Stimulated activated CD4-positive, alpha-beta T cell treated with anti-CD3 and anti-CD28 coated beads, Interleukin-4, amount 100 ng/mL, for 4 hours (primary cell): ENCODE measurements around the gene PCOLCE2.
"Not testable (repeated sequence)": the region's sequence is repeated elsewhere in the genome, so short reads cannot be mapped to it uniquely, and the experiment has no call there.

Experiments
- DNase-seq, 2 experiments: peaks; one replicate each; pipeline ENCODE4 v3.0.0-alpha.2; 2020

Gene PCOLCE2

GRCh38 chr3:142898346-142899213 lies 9.7 kb upstream of the PCOLCE2 start:
- DNase-seq = no peak

GRCh38 chr3:142897807-142898206 lies 8.9 kb upstream of the PCOLCE2 start:
- no peak for DNase-seq

DNA sequence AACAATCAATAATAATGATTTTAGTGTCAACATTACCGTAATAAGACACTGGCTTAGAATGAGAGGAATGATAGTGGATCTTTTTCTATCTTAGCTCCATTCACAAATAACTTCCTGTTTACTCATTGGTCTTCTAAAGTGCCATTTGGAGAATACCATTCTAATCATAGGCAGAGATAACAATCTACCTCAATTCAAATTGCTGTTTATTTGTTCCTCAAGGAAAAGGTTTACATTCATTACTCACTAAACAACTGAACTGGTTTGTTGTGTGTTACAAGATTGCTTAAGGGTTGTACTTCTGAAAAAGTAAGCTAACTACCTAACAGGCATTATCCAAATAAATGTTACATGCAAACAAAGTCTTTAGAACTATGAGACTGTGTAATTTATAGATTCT lies 8.1 kb upstream of the PCOLCE2 start:
- DNase-seq = no peak

- no peak for DNase-seq
Observed at GRCh38 chr3:142896201-142896755, 7.4 kb upstream of the PCOLCE2 start.

DNA sequence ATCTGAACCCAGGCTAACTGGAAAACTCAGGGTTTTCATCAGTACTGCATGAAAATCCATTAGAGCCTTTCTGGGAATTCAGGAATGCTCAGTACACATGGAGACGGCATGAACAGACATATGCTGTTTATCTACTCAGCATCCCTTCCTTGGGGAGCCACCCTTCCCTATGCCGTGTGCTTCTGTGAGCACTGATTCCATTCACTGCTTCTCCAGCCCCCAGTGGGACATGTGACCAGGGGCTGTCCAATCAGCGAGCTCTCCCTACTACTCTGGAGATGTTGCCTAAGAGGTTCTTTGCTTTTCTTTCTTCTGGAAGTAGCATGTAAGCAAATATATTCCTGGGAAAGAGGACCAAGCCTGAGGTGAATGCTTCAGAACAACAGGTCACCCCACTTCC lies 5.6 kb upstream of the PCOLCE2 start:
- DNase-seq = no peak

DNA sequence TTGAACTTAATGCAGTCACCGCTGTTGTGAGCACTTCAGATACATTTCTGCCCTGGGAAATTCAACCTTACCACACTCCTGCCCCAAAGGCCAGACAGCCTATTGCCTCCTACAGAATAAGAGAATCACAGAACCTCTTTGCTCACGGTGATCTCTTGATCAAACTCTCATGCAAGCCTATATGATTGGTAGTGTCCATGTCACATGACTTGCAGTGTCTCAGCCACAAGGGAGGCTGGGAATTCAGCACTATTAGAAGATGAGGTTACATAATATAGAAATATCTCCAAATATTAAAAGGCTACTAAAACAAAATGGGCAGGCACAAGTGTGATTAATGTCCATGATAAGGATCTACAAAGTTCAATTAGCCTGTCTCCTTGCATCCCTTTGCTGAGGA lies 3.8 kb upstream of the PCOLCE2 start:
- no peak for DNase-seq

DNA sequence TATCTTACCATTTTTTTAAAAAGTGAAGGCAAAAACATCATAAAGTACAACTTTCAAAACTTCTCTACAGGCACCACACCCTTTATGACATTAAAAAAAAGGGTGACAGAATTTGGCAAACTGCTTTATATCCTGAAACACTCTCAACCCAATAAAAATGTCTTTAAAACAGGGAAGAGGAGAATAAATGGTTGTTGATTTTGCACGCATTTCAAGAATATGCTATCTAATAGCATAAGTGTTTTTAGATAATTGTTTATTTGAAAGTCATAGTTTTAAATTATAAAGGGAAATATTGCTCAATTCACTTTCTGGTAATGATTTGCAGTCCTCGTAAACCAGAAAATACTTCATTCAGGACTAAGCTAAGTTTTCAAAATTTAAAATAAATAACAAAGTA lies 1.7 kb upstream of the PCOLCE2 start:
- no peak for DNase-seq

- DNase-seq = no peak
Observed at GRCh38 chr3:142889212-142890014, 530 bp upstream of the PCOLCE2 start.

- DNase-seq = no peak
Observed at GRCh38 chr3:142888099-142888480, 793 bp downstream of the PCOLCE2 start.

DNA sequence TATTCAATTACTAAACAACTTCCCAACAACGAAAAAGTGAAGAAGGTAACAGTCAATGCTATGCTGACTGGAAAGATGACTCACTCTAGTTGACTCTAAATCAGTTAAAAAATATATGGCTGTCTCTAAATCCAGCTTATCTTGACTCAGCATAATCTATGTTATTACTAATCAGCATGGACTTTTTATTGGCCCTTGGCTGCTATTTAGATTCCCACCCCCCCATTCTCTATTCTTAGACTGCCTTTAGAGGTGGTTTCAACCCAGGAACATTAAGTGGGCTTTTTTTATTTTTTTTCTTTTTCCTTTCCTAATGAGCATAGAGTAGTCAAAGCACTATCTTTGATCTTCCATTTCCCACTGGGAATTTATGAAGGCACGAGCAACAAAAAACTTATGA lies 1.9 kb downstream of the PCOLCE2 start:
- no peak for DNase-seq

GRCh38 chr3:142886021-142886420 lies 2.9 kb downstream of the PCOLCE2 start:
- DNase-seq = no peak

DNA sequence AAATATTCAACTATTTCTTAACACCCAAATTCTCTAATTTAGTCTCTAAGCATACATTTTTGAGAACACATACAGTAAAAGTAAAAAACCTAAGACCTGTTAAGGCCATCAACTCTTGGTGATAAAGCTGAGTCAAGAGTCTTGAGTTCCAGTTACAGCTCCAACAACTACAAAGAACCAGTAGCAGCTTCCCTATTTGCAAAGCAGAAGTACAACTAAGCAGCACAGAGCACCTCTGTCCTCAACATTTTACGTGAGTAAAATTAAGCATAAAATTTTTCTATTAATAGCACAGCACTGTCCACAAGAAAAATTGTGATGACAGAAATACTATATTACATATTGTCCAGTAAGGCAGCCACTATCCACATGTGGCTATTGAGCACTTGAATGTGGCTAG lies 4.4 kb downstream of the PCOLCE2 start:
- DNase-seq = no peak

DNA sequence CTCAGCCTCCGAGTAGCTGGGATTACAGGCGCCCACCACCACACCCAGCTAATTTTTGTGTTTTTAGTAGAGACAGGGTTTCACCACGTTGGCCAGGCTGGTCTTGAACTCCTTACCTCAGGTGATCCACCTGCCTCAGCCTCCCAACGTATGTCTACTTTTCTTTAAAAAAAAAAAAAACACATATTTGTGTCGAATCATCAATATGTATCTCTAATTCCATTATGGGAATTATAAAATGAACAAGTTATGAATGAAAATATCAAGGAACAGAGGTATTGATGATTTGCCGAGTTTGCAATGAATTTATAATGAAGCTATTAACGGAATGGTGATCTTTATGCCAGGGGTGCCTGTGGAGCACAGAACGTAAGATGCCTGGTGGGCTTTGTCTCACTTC lies 5.3 kb downstream of the PCOLCE2 start:
- not testable (repeated sequence) for DNase-seq

DNA sequence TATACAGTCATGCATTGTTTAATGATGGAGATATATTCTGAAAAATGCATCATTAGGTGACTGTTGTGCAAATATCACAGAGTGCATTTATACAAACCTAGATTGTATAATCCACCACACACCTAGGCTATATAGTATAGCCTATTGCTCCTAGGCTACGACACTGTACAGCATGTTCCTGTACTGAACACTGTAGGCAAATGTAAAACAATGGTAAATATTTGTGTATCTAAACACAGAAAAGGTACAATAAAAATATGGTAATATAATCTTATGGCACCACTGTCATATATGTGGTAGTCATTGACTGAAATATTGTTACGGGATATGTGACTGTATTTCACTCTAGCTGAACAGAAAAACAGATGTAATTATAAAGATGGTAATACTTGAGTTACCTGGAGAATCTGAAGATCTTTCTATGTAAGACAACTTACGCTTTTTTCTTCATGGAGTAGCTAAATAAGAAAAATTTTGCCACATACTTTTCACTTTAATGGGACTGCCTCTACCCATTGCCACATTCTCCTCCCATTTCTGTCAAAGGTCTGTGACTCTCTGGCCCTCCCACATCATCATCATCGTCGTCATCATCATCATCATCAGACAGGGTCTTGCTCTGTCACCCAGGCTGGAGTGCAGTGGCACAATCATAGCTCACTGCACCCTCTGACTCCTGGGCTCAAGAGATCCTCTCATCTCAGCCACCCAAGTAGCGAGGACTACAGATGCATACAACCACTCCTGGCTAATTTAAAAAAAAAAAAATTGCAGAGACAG lies 7.2 kb downstream of the PCOLCE2 start:
- no peak for DNase-seq

- no peak for DNase-seq
Observed at GRCh38 chr3:142878649-142879300, 10.1 kb downstream of the PCOLCE2 start.

- DNase-seq = no peak
Observed at GRCh38 chr3:142876417-142876816, 12.5 kb downstream of the PCOLCE2 start.

DNA sequence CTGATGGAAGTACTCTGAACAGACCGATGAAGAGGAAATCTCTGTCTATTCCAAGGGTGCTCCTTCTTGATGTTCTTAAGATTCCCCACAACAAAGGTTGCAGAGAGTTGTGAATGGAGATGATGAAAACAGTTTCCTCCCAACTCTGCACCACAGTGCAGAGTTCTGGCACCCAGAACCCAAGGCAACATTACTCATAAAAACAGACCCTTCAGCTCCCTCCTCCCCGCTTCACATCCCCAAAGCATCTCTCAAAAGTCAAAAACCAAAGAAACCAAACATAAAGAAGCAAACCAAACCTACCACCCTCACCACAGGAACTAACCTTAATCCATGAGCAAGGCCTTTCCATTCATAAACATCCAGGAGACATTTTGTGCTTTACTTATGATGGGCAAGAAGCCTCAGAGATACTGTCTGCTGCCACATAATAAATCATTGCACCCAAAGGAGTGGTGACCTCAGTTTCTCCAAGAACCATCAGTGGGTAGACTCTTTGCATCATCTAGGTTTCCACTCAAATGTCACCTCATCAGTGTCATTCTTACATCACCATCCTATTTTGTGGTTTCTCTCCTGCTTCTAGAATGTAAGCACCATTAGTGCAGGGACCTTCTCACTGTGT lies 13.2 kb downstream of the PCOLCE2 start:
- DNase-seq = no peak

- DNase-seq = no peak
Observed at GRCh38 chr3:142875099-142875498, 13.8 kb downstream of the PCOLCE2 start.

DNA sequence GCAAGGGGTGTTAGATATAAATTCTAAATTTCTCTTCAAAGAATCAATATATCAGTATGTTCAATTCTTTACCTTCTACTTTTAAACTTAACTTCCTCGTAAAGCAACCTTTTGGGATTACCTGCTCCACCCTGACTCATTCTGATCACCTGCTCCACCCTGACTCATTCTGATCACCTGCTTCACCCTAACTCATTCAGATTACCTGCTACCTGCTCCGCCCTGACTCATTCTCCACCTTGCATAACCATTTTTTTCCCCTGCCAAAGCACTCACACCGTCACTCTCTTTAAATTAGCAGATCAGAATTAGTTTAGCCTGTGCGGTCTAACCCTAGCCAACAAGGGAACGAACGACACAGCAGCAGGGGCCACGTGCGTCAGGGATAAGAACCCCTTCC lies 20.5 kb downstream of the PCOLCE2 start:
- not testable (repeated sequence) for DNase-seq

- no peak for DNase-seq
Observed at GRCh38 chr3:142866841-142867631, 21.8 kb downstream of the PCOLCE2 start.
